ENCODE data around the gene MITD1.

DNA sequence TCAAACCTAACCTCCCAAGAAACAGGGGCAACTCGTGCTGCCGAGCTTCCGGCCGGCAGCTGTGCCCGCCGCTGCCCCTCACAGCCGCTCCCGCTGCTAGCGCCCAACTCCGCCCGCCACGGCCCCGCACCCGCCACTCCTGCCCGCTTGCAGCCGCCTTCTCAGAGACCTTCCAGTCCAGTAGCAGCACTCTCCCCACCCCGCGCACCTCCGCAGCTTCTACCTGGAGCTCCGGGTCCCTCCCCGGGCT lies 40.1 kb downstream of the MITD1 start:
- TF ChIP-seq, protein P1, sequence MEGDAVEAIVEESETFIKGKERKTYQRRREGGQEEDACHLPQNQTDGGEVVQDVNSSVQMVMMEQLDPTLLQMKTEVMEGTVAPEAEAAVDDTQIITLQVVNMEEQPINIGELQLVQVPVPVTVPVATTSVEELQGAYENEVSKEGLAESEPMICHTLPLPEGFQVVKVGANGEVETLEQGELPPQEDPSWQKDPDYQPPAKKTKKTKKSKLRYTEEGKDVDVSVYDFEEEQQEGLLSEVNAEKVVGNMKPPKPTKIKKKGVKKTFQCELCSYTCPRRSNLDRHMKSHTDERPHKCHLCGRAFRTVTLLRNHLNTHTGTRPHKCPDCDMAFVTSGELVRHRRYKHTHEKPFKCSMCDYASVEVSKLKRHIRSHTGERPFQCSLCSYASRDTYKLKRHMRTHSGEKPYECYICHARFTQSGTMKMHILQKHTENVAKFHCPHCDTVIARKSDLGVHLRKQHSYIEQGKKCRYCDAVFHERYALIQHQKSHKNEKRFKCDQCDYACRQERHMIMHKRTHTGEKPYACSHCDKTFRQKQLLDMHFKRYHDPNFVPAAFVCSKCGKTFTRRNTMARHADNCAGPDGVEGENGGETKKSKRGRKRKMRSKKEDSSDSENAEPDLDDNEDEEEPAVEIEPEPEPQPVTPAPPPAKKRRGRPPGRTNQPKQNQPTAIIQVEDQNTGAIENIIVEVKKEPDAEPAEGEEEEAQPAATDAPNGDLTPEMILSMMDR (conservative IDR thresholded peaks at IDR 0.05; ENCODE audit: low read depth, low read length): no peak
- no peak for TF ChIP-seq EZH2 (IDR thresholded peaks at IDR 0.05; ENCODE audit: borderline replicate concordance, low read depth, low read length, poor library complexity, severe bottlenecking)
